ENCODE measurements around the gene WDR87. TPM values are rescaled to one million over a fixed set of nuclear protein-coding genes. Genes with fewer than 3 reads are reported as not detected.

The WDR87 gene
- polyA plus RNA-seq, 2 of the 4 experiments (the other 2 are of a cell fraction) = not detected

DNA sequence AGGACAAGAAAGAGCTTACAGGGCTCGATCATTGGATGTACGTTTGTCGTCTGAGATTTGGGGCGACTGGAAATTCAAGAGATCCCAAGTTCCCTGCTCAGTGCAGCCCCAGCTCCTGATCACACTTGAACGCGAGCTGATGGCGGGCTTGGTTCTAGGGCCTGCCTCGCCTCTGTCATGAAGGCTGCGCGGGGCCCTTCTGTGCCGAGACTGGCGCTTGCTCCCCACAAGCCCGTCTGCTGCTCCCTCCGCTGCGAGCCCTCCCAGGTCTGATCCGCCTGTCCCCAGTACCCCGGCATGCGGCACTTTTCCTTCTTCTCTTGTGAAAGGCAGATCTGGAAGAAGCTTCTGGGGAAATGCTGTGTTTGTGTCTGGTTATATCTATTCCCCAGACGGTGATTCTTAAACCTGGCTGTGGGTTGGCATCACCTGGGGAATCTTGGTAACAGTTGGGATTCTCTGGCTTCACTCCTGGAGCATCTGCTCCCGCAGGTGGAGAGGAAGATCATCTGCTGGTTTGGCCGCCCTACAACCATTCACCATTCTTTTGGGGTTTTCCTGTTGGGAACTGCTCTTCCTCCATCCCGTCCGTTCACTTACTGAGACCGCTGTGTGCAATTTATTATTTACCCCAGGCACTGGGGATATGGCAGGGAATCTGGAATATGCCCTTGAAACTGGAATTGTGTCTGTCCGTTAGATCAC, 44.2 kb upstream of the WDR87 start:
- POLR2A ChIA-PET = interaction anchor here (0.6 to 1.1 kb wide), 4 partner anchors 14 to 633 kb away, joined by 3 to 5 read pairs (median 4); no protein-coding TSS in a partner anchor
- DNase-seq (ENCODE audit: low read depth in 1 of 2, low spot score in 1 of 2) (no peak), ATAC-seq (peak in 1 of 2 experiments; percentile 9; a peak in 2 of 6 replicates), FAIRE-seq (no peak)
- CTCF ChIA-PET = interaction anchor here (0.6 to 1.5 kb wide), 6 partner anchors 10 to 137 kb away, joined by 3 to 8 read pairs (median 4); no protein-coding TSS in a partner anchor
- WGBS (ENCODE audit: missing lambda C conversion rate) = 92% methylated on average over 25 of the region's 25 CpGs
- peaks cover 61% of the 10 kb centered on the region for H3K4me1 ChIP-seq
- no peaks in the 10 kb centered on the region for H3K9me3 ChIP-seq
- H3K27ac ChIP-seq = peak overlapping the region in 1 of 2 experiments; percentile 11; a peak in 1 of 6 replicates
- TF ChIP-seq, protein P1, sequence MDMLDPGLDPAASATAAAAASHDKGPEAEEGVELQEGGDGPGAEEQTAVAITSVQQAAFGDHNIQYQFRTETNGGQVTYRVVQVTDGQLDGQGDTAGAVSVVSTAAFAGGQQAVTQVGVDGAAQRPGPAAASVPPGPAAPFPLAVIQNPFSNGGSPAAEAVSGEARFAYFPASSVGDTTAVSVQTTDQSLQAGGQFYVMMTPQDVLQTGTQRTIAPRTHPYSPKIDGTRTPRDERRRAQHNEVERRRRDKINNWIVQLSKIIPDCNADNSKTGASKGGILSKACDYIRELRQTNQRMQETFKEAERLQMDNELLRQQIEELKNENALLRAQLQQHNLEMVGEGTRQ (IDR thresholded peaks at IDR 0.05) = no peak
- no peak for TF ChIP-seq CBX8 (IDR thresholded peaks at IDR 0.05)
- TF ChIP-seq, protein P2, sequence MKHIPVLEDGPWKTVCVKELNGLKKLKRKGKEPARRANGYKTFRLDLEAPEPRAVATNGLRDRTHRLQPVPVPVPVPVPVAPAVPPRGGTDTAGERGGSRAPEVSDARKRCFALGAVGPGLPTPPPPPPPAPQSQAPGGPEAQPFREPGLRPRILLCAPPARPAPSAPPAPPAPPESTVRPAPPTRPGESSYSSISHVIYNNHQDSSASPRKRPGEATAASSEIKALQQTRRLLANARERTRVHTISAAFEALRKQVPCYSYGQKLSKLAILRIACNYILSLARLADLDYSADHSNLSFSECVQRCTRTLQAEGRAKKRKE (CRISPR knock-in tag; IDR thresholded peaks at IDR 0.05; ENCODE audit: low read depth) = no peak
- TF ChIP-seq ESRRA (IDR thresholded peaks at IDR 0.05; ENCODE audit: borderline replicate concordance, low read length) = no peak
- TF ChIP-seq JUN (IDR thresholded peaks at IDR 0.05) = no peak
- TF ChIP-seq HEYL (CRISPR knock-in tag; IDR thresholded peaks at IDR 0.05) = no peak
- TF ChIP-seq JUNB (IDR thresholded peaks at IDR 0.05) = no peak
- TF ChIP-seq RCOR1 (IDR thresholded peaks at IDR 0.05; ENCODE audit: low read depth, low read length) = no peak
- no peak for TF ChIP-seq MYC (IDR thresholded peaks at IDR 0.05; ENCODE audit: borderline replicate concordance, low read length)
- TF ChIP-seq, protein P3, sequence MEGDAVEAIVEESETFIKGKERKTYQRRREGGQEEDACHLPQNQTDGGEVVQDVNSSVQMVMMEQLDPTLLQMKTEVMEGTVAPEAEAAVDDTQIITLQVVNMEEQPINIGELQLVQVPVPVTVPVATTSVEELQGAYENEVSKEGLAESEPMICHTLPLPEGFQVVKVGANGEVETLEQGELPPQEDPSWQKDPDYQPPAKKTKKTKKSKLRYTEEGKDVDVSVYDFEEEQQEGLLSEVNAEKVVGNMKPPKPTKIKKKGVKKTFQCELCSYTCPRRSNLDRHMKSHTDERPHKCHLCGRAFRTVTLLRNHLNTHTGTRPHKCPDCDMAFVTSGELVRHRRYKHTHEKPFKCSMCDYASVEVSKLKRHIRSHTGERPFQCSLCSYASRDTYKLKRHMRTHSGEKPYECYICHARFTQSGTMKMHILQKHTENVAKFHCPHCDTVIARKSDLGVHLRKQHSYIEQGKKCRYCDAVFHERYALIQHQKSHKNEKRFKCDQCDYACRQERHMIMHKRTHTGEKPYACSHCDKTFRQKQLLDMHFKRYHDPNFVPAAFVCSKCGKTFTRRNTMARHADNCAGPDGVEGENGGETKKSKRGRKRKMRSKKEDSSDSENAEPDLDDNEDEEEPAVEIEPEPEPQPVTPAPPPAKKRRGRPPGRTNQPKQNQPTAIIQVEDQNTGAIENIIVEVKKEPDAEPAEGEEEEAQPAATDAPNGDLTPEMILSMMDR (IDR thresholded peaks at IDR 0.05) = no peak
- no peak for TF ChIP-seq EP300 (IDR thresholded peaks at IDR 0.05)
- TF ChIP-seq ZSCAN20 (CRISPR knock-in tag; IDR thresholded peaks at IDR 0.05) = no peak
- no peak overlapping the region for H3K4me3 ChIP-seq
- H3K4me2 ChIP-seq = no peak overlapping the region

DNA sequence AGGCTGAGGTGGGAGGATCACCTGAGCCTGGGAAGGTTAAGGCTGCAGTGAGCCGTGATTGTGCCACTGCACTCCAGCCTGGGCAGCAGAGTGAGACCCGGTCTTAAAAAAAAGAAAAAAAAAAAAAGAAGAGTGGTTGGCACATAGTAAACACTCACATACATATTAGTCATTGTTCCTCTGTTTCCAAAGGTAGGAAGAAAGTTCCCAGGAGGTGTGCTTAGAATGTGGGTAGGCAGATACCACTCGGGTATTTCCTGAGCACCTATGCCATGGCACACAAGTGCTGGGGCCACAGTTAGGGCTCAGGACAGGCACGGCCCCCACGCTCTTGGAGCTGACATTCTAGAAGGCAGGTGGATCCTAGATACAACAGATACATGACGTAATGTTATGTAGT, 42.0 kb upstream of the WDR87 start:
- ChIA-PET CTCF (interaction anchor here (0.7 to 5.4 kb wide), 3 partner anchors 37 to 335 kb away, joined by 3 to 40 read pairs (median 4); no protein-coding TSS in a partner anchor), POLR2A (no interaction called here)
- Histone ChIP-seq H3K4me1 (peaks cover 66% of the 10 kb centered on the region), H3K9me3 (no peaks in the 10 kb centered on the region), H3K4me3 (no peak overlapping the region), H3K27ac (peak overlapping the region; percentile 8 to 56; a peak in 3 of 6 replicates), H3K4me2 (peak overlapping the region; percentile 3; the same call in 1 of the 3 replicates)
- no peak for TF ChIP-seq CHD4 (IDR thresholded peaks at IDR 0.05; ENCODE audit: borderline replicate concordance)
- TF ChIP-seq, protein P4, sequence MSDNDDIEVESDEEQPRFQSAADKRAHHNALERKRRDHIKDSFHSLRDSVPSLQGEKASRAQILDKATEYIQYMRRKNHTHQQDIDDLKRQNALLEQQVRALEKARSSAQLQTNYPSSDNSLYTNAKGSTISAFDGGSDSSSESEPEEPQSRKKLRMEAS (IDR thresholded peaks at IDR 0.05) = no peak
- TF ChIP-seq MAZ (IDR thresholded peaks at IDR 0.05; ENCODE audit: borderline replicate concordance, low read depth, low read length) = no peak
- no peak for TF ChIP-seq KDM1A (IDR thresholded peaks at IDR 0.05; ENCODE audit: low read depth)
- TF ChIP-seq ESRRA (IDR thresholded peaks at IDR 0.05; ENCODE audit: borderline replicate concordance, low read length) = no peak
- TF ChIP-seq HDAC2 (IDR thresholded peaks at IDR 0.05) = no peak
- no peak for TF ChIP-seq EP300 (IDR thresholded peaks at IDR 0.05)
- TF ChIP-seq, protein P5, sequence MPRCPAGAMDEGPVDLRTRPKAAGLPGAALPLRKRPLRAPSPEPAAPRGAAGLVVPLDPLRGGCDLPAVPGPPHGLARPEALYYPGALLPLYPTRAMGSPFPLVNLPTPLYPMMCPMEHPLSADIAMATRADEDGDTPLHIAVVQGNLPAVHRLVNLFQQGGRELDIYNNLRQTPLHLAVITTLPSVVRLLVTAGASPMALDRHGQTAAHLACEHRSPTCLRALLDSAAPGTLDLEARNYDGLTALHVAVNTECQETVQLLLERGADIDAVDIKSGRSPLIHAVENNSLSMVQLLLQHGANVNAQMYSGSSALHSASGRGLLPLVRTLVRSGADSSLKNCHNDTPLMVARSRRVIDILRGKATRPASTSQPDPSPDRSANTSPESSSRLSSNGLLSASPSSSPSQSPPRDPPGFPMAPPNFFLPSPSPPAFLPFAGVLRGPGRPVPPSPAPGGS (IDR thresholded peaks at IDR 0.05) = no peak
- no peak for TF ChIP-seq NPAS2 (CRISPR knock-in tag; IDR thresholded peaks at IDR 0.05; ENCODE audit: borderline replicate concordance)
- no peak for TF ChIP-seq EHF (CRISPR knock-in tag; IDR thresholded peaks at IDR 0.05)
- no peak for TF ChIP-seq NR3C1 (IDR thresholded peaks at IDR 0.05)
- no peak for TF ChIP-seq FOSL2 (IDR thresholded peaks at IDR 0.05)
- TF ChIP-seq FOSL2 (CRISPR knock-in tag; IDR thresholded peaks at IDR 0.05) = no peak
- no peak for TF ChIP-seq TFCP2L1 (CRISPR knock-in tag; IDR thresholded peaks at IDR 0.05)
- ATAC-seq (peak in 1 of 2 experiments; percentile 13; a peak in 3 of 6 replicates), DNase-seq (ENCODE audit: low read depth in 1 of 2, low spot score in 1 of 2) (no peak), FAIRE-seq (no peak)
- 72% methylated on average over 6 of the region's 6 CpGs for WGBS (ENCODE audit: missing lambda C conversion rate)
